ENCODE data around the gene ANKRD12. TPM values are rescaled to one million over a fixed set of nuclear protein-coding genes. Genes with fewer than 3 reads are reported as not detected.

Gene ANKRD12
- total and polyA plus RNA-seq, 10 of the 15 experiments (the other 5 are each of a cell fraction or from before 2014, with no cell fraction given), result 5.9 to 45.7 (median 20.2) TPM

DNA sequence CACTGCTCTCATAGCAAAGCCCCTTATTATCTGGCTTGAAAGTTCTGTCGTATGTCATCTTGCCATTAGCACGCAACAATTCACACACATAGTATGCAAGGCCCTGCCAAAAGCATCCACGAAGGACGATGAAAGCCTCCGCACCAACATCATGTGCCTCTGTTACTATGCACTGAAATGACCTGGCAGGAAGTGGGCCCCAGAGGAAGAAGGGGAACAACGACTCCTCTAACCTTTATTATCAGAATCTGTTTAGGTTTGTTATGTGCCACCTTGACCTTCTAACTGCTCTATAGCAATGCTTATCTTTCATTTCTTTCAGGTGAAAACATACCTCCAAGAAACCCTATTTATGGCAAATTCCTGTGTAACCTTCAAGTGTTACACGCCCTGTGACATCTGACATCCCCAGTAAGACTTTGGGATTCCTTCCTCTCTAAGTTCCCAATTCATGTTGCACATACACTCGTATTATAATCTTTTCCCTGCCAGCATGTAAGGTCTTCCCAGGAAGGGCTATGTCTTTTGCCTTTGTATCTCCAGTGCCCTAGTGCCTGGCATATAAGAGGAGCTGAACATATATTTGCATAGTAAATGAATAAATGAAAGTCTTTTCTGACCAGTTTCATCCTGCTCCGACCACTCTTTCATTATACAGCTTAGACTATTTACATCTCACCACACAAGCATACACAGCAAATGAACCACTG, 41.1 kb upstream of the ANKRD12 start:
- Histone ChIP-seq H3K4me3 (peak overlapping the region; percentile 24; the same call in 1 of the 2 replicates), H2AFZ (ENCODE audit: control insufficient read depth, low read depth, low read length) (peak overlapping the region; percentile 83), H3K36me3 (ENCODE audit: control insufficient read depth in 2 of 2, insufficient read depth in 2 of 2, low read length in 1 of 2) (no peaks in the 10 kb centered on the region), H3K9ac (ENCODE audit: control insufficient read depth, insufficient read depth, low read length) (peak overlapping the region; percentile 62), H3K27me3 (replicated peaks in 1 of 2; ENCODE audit: control insufficient read depth in 2 of 2, insufficient read depth in 2 of 2, low read length in 1 of 2) (no peaks in the 10 kb centered on the region), H3K9me3 (replicated peaks; ENCODE audit: control insufficient read depth, insufficient read depth, low read length) (no peaks in the 10 kb centered on the region), H3K4me1 (ENCODE audit: control insufficient read depth, insufficient read depth, low read length) (peaks cover 19% of the 10 kb centered on the region), H3K79me2 (ENCODE audit: control insufficient read depth, insufficient read depth, low read length) (no peaks in the 10 kb centered on the region), H4K20me1 (ENCODE audit: control insufficient read depth, insufficient read depth) (no peaks in the 10 kb centered on the region), H3K4me2 (ENCODE audit: control insufficient read depth, insufficient read depth) (peak overlapping the region; percentile 91), H3K27ac (ENCODE audit: control insufficient read depth, insufficient read depth) (peak overlapping the region; percentile 95)
- in situ Hi-C loops (cut with MboI), result no loop called here
- ChIA-PET POLR2A (interaction anchor here (1.0 to 2.8 kb wide), 4 partner anchors 9 to 26 kb away, joined by 3 to 11 read pairs (median 6); no protein-coding TSS in a partner anchor), CTCF (interaction anchor here (0.9 to 3.8 kb wide), 5 partner anchors 13 to 43 kb away, joined by 3 to 15 read pairs (median 4); no protein-coding TSS in a partner anchor), SMC1A (ENCODE audit: uncharacterized antibody, unreplicated experiment) (interaction anchor here (0.8 to 8.9 kb wide), 16 partner anchors 9 to 57 kb away, joined by 3 to 59 read pairs (median 5); no protein-coding TSS in a partner anchor), RAD21 (ENCODE audit: unreplicated experiment) (interaction anchor here (0.6 to 3.5 kb wide), 9 partner anchors 13 to 48 kb away, joined by 3 to 21 read pairs (median 3); no protein-coding TSS in a partner anchor)
- DNase-seq (ENCODE audit: low read depth, low spot score) (peak; percentile 63), FAIRE-seq (peak; percentile 52), ATAC-seq (peak; percentile 92)
- BruUV-seq (replicated peaks), result no TSS peak
- intact Hi-C loops (cut with micrococcal nuclease; ENCODE audit: unreplicated experiment), result no loop called here
- WGBS (ENCODE audit: insufficient coverage, insufficient replicate concordance, low lambda C conversion rate, missing lambda C conversion rate), result under 1% methylated on average over 9 of the region's 9 CpGs
- TF ChIP-seq IKZF2 (IDR thresholded peaks at IDR 0.05), result peak; percentile 24 to 36; a peak in 1 of 4 replicates
- no peak for TF ChIP-seq NFYB (IDR thresholded peaks at IDR 0.05; ENCODE audit: insufficient read depth, low read depth, low read length)
- TF ChIP-seq SREBF2 (IDR thresholded peaks at IDR 0.05; ENCODE audit: low read length), result no peak
- no peak for TF ChIP-seq KLF5 (IDR thresholded peaks at IDR 0.05; ENCODE audit: partially characterized antibody)
- TF ChIP-seq STAT3 (IDR thresholded peaks at IDR 0.05; ENCODE audit: low read depth, low read length), result no peak
- no peak for TF ChIP-seq MYB (IDR thresholded peaks at IDR 0.05; ENCODE audit: borderline replicate concordance, low read depth, low read length)
- no peak for TF ChIP-seq HDAC6 (IDR thresholded peaks at IDR 0.05; ENCODE audit: unreplicated experiment)
- TF ChIP-seq ZNF207 (IDR thresholded peaks at IDR 0.05; ENCODE audit: borderline replicate concordance), result no peak
- peak; percentile 20 to 55; a peak in 3 of 4 replicates for TF ChIP-seq EP300 (IDR thresholded peaks at IDR 0.05; ENCODE audit: borderline replicate concordance in 1 of 2, control insufficient read depth in 1 of 2, low read depth in 2 of 2, low read length in 2 of 2)
- no peak for TF ChIP-seq MEF2B (IDR thresholded peaks at IDR 0.05; ENCODE audit: partially characterized antibody, poor library complexity, severe bottlenecking)
- TF ChIP-seq POLR2AphosphoS2 (IDR thresholded peaks at IDR 0.05; ENCODE audit: low read depth, low read length), result no peak
- peak; percentile 68 for TF ChIP-seq RUNX3 (IDR thresholded peaks at IDR 0.05; ENCODE audit: low read length)
- no peak for TF ChIP-seq SMARCA5 (IDR thresholded peaks at IDR 0.05)
- TF ChIP-seq, protein P1, sequence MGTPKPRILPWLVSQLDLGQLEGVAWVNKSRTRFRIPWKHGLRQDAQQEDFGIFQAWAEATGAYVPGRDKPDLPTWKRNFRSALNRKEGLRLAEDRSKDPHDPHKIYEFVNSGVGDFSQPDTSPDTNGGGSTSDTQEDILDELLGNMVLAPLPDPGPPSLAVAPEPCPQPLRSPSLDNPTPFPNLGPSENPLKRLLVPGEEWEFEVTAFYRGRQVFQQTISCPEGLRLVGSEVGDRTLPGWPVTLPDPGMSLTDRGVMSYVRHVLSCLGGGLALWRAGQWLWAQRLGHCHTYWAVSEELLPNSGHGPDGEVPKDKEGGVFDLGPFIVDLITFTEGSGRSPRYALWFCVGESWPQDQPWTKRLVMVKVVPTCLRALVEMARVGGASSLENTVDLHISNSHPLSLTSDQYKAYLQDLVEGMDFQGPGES (IDR thresholded peaks at IDR 0.05), result no peak
- TF ChIP-seq ZNF24 (IDR thresholded peaks at IDR 0.05), result no peak
- TF ChIP-seq, protein P2, sequence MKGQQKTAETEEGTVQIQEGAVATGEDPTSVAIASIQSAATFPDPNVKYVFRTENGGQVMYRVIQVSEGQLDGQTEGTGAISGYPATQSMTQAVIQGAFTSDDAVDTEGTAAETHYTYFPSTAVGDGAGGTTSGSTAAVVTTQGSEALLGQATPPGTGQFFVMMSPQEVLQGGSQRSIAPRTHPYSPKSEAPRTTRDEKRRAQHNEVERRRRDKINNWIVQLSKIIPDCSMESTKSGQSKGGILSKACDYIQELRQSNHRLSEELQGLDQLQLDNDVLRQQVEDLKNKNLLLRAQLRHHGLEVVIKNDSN (IDR thresholded peaks at IDR 0.05; ENCODE audit: borderline replicate concordance, extremely low read length, insufficient read depth, low read depth, low read length), result no peak
- TF ChIP-seq, protein P3, sequence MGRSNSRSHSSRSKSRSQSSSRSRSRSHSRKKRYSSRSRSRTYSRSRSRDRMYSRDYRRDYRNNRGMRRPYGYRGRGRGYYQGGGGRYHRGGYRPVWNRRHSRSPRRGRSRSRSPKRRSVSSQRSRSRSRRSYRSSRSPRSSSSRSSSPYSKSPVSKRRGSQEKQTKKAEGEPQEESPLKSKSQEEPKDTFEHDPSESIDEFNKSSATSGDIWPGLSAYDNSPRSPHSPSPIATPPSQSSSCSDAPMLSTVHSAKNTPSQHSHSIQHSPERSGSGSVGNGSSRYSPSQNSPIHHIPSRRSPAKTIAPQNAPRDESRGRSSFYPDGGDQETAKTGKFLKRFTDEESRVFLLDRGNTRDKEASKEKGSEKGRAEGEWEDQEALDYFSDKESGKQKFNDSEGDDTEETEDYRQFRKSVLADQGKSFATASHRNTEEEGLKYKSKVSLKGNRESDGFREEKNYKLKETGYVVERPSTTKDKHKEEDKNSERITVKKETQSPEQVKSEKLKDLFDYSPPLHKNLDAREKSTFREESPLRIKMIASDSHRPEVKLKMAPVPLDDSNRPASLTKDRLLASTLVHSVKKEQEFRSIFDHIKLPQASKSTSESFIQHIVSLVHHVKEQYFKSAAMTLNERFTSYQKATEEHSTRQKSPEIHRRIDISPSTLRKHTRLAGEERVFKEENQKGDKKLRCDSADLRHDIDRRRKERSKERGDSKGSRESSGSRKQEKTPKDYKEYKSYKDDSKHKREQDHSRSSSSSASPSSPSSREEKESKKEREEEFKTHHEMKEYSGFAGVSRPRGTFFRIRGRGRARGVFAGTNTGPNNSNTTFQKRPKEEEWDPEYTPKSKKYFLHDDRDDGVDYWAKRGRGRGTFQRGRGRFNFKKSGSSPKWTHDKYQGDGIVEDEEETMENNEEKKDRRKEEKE (IDR thresholded peaks at IDR 0.05), result no peak
- 0 out of 2 replicates have a peak, but pooled peaks have one; percentile 20 for TF ChIP-seq GATAD2B (conservative IDR thresholded peaks at IDR 0.05; ENCODE audit: low read depth)

Measured in GM12878 (cell line).